DND-41 (cell line): ENCODE measurements around the gene MMP24.

Experiments used
- CTCF ChIP-seq: IDR thresholded peaks from 2 replicates; pipeline ENCODE4 v1.5.1; 2012; ENCODE audit warnings: borderline replicate concordance, low read length, moderate library complexity, mild to moderate bottlenecking; ENCODE audit not compliant: poor library complexity, severe bottlenecking; ENCODE audit errors: extremely low read depth
- EZH2 ChIP-seq: IDR thresholded peaks from 3 replicates; pipeline ENCODE4 v1.6.1; 2012; ENCODE audit warnings: borderline replicate concordance, low read depth, mild to moderate bottlenecking, moderate library complexity, low read length, inconsistent platforms; ENCODE audit not compliant: severe bottlenecking

GRCh38 chr20:35257175-35257909, 30.9 kb downstream of the MMP24 start:
- TF ChIP-seq CTCF, result no peak
- no peak for TF ChIP-seq EZH2
